HG03135 (cell line): ENCODE data around the gene BDKRB1.

Source experiments
- ATAC-seq: cut with Tn5 transposase; IDR thresholded peaks from one replicate; pipeline ENCODE4 v1.9.1; 2021; ENCODE audit warnings: mild to moderate bottlenecking, moderate library complexity; ENCODE audit not compliant: unreplicated experiment

The BDKRB1 gene

GRCh38 chr14:96260341-96260821 is 4.4 kb downstream of the BDKRB1 start:
- ATAC-seq: no peak

DNA sequence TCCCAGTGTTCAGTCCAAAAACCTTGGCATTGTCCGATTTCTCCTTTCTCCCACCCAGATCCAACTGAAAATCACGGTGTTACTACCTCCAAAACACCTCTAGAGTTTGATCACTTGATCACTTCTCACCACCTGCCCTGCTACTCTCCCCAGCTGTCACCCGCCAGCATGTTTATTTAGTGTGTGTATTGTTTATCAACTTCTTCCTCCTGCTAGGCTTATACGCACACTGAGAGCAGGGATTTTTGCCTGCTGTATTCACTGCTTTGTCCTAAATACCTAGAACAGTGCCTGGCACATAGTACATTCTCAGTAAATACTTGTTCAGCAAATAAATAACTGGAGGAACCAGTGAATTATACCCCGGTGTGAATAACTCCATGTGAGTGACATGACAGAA is 5.0 kb downstream of the BDKRB1 start:
- no peak for ATAC-seq

DNA sequence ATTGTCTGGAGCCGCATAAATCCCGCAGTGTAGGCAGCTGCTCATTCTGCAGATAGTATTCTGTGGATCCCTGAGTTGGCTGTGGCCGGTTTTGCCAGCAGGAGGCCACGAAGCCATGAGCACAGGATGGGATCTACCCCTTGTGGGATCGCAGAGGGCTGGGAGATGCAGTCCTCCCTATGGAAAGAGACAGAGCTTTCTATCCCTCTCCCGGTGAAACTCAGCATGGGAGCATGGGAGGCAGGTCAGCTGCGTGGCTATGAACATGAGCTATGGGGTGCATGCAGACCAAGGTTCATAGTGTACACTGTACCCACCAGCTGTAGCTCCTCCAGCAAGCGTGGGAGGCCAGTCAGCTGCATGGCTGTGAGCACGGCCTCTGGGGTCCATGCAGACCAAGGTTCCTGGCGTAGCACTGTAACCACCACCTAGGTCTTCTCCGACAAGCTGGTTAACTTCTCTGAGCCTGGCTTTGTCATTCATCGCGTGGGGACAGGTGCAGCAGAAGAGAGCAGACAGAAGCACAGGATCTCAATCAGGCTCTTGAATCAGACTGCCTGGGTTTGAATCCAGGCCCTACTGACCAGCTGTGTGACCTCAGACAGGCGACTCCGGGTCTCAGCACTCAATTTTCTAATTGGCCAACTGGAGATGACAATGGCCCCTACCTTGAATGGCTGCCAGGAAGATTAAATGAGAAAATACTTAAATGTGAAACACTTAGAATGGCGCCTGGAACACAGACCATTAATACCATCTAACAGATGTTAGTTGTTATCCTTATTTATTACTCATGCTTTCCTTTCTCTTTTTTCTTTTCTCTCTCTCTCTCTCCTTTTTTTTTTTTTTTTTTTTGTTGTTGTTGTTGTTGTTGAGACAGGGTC is 6.0 kb downstream of the BDKRB1 start:
- ATAC-seq: no peak

- ATAC-seq: no peak
Measured at GRCh38 chr14:96263347-96264199, 7.6 kb downstream of the BDKRB1 start.

- no peak for ATAC-seq
Measured at GRCh38 chr14:96264200-96264553, 8.2 kb downstream of the BDKRB1 start.

DNA sequence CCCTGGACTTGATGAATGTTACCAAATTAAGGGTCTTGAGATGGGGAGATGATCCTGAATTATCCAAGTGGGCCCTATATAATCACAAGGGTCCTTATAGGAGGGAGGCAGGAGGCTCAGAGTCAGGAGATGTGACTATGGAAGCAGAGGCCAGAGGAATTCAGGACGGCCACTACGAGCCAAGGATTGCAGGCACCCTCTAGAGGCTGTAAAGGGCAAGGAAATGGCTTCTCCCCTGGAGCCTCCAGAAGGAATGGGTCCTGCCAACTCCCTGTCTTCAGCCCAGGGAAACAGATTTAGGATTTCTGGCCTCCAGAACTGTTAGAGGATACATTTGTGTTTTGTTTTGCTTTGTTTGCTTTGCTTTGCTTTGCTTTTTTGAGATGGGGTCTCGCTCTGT is 8.8 kb downstream of the BDKRB1 start:
- ATAC-seq: no peak

- ATAC-seq: no peak
Measured at GRCh38 chr14:96265383-96266095, 9.5 kb downstream of the BDKRB1 start.

- ATAC-seq: no peak
Measured at GRCh38 chr14:96267336-96267735, 11.3 kb downstream of the BDKRB1 start.

GRCh38 chr14:96267916-96268315 is 11.9 kb downstream of the BDKRB1 start:
- ATAC-seq: no peak

GRCh38 chr14:96268431-96269358 is 12.7 kb downstream of the BDKRB1 start:
- ATAC-seq: no peak

- ATAC-seq: no peak
Measured at GRCh38 chr14:96269359-96269710, 13.3 kb downstream of the BDKRB1 start.

GRCh38 chr14:96270565-96271420 is 14.8 kb downstream of the BDKRB1 start:
- no peak for ATAC-seq

GRCh38 chr14:96271421-96271762 is 15.4 kb downstream of the BDKRB1 start:
- ATAC-seq: no peak

DNA sequence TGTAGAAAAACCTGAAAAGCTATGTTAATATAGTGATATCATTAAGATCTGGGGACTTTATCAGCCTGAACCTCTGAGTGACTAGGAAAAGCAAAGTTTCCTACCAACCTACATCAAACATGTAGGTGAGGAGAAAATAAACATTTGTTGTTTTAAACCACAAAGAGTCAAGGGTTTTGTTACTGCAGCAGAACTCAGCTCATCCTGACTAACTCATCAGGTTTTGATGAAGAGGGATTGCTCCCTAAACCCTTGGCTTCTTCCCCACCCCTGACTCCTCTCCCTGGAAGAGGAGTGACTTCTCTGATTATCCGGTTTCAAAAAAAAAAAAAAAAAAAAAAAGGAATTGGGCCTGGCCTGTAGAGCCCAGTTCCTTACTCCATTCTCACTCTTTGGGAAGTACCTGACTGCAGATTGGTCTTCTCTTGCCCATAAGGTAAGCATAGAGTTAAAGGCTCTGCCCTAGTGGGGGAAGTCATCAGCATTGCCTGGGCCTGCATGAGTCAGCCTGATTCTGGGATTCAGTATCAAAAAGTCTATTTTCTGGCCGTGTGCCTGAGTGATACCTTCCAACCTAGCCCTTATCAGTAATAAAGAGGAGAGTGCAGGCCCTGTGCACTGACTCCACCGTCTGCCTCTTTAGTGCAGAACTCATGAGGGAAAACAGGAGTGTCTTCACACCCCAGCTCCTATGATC is 16.9 kb downstream of the BDKRB1 start:
- no peak for ATAC-seq

DNA sequence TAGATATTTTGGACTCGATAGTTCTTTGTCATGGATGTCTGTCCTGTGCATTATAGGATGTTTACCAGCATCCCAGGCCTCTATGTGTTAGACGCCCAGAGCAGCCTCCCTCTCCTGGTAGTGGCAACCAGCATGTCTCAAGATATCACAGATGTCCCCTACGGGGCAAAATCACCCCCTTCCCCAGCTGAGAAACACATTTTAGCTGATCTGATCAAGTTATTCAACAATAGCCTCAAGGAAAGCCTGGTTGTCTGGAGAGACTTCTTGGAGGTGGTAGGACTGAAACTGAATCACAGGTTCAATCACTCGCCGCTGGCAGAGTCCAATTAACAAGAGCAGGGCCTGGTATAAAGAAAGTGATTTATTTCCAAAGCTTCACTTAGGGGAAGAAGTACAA is 17.6 kb downstream of the BDKRB1 start:
- no peak for ATAC-seq

DNA sequence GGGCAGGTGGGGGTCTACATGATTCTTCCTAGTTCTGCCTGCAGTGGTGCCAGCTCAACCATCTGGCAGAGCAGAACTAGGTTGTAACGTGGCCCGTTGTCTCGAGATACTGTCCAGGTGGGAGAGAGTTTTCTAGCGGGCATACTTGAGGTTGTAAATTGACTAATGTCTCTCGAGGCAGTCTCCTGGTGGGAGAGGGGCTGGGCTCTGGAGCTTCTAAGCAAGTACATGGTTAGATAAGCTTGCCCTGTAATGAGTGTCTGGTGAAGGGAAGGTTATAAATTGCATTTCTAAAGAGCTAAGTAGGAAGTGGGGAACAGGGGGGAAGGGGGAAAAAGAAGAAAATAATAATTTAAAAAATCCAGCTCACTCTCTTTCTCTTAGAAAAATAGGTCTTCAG is 18.1 kb downstream of the BDKRB1 start:
- no peak for ATAC-seq

DNA sequence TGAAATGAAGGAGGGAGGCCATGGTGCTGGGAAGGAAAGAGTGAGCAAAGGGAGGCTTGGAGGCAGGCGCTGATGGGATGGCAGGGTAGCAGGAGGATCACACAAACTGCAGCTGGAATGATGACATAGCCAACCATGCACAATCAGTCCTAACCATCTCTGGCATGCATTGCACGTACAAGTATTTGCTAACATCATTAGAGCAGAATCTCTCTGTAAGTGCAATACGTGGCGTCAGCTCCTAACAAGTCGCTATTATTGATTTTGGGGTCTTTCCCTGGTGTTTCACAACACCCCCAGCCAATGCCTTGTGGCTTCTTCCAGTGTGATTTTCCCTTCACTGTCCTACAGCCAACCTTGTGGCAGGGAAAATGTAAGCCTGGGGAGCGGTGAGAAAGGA is 18.5 kb downstream of the BDKRB1 start:
- no peak for ATAC-seq

DNA sequence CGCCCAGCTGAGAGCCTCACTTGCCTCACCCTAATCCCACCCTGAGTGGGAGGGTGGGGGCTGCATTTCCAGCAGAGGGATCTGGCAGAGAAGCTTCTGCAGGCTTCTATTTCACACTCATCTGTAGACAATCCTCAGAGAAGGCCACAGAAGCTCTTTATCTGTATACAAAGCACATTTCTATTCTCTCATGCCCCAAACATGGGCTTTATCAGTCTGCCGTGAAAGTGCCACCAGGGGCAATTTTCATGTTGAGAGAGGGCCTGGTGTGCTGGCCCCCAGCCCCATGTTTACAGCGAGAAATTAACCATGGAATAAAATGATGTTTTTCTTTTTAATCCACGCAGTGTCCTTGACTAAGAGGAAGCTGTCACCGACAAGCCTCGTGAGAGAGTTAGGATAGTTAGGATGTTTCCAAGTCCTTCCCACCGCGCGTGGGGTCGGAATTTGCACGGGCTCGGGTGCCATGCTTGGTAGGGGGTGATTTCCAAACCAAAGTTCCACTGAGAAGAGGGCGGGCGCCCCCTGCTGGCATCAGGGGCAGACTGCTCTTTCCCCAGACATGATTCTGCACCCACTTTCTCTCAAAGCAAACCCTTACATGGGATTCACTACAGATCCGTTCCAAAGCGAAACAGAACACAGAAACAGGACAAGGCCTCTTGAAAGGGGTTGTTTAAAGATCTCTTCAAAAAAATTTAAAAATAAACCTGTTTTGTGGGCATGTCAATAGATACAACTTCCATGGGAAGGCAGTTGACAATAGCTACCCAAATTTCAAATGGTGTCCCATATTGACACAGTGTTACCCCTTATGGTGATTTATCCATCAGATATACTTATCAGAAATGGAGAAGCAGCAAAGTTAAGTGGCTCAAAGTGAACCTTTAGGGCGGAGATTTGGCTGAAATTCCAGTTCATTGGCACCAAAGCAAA is 19.4 kb downstream of the BDKRB1 start:
- no peak for ATAC-seq
